Activated naive CD4-positive, alpha-beta T cell treated with anti-CD3 and anti-CD28 coated beads, Interleukin-2, amount 50 U/mL, for 16 hours (primary cell): ENCODE data around the gene POC1A.
"Not testable (repeated sequence)": the region's sequence is repeated elsewhere in the genome, so short reads cannot be mapped to it uniquely, and the experiment has no call there.

Experiments used
- DNase-seq: peaks from one replicate; pipeline ENCODE4 v3.0.0-alpha.2; 2020

The POC1A gene

GRCh38 chr3:52183786-52184445 lies 29.7 kb upstream of the POC1A start:
- no peak for DNase-seq

DNA sequence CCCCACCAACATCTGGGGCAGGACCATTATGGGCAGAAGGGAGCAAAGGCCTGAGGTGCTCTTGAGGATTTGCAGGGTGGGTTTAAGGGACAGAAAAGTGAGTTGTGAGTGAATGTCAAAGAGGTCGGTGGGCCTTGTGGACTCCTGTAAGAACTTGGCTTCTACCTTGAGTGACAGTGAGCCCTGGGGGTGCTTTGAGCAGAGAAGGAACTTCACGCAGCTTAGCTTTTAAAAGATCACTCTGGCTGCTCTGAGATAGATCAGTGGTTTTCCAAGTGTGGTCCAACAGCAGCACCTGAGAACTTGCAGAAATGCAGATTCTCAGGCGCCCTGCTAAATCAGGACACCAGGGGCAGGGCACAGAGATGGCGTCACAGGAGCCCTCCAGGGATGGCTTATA lies 28.5 kb upstream of the POC1A start:
- no peak for DNase-seq

- no peak for DNase-seq
Measured at GRCh38 chr3:52182196-52182595, 28.0 kb upstream of the POC1A start.

- DNase-seq, result no peak
Measured at GRCh38 chr3:52181543-52181942, 27.3 kb upstream of the POC1A start.

DNA sequence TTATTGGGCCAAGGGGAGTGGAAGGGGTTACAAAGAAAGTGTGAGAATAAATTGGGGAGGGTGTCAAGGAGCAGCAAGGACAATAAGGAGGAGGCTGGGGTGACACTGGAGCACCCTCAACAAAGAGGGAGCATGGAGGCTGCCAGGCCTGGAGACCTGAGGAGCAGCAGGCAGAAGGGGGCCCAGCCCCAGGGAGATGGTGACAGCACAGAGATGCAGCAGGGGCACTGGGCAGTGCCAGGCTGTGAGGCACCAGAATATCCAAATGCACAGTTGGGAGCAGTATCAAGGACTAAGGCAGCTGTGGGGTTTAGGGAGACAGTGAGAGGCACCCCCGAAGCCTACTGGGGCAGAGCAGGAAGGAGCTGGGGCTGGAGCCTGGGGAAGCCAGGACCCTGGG lies 24.3 kb upstream of the POC1A start:
- no peak for DNase-seq

DNA sequence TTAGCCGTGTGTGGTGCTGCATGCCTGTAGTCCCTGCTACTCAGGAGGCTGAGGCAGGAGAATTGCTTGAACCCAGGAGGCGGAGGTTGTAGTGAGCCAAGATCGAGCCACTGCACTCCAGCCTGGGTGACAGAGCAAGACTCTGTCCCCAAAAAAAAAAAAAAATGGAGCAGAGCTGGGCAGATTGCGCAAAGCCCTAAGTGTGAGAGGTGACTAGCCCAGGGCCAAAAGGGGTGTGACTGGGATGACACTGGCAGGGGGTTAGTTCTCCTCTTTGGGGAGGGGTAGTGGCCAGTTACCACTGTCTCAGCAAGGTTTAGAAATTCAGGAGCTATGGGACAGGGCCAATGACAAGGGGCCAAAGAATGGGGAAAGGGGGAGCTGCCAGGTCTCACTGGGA lies 23.9 kb upstream of the POC1A start:
- DNase-seq, result not testable (repeated sequence)

- no peak for DNase-seq
Measured at GRCh38 chr3:52177701-52178042, 23.4 kb upstream of the POC1A start.

DNA sequence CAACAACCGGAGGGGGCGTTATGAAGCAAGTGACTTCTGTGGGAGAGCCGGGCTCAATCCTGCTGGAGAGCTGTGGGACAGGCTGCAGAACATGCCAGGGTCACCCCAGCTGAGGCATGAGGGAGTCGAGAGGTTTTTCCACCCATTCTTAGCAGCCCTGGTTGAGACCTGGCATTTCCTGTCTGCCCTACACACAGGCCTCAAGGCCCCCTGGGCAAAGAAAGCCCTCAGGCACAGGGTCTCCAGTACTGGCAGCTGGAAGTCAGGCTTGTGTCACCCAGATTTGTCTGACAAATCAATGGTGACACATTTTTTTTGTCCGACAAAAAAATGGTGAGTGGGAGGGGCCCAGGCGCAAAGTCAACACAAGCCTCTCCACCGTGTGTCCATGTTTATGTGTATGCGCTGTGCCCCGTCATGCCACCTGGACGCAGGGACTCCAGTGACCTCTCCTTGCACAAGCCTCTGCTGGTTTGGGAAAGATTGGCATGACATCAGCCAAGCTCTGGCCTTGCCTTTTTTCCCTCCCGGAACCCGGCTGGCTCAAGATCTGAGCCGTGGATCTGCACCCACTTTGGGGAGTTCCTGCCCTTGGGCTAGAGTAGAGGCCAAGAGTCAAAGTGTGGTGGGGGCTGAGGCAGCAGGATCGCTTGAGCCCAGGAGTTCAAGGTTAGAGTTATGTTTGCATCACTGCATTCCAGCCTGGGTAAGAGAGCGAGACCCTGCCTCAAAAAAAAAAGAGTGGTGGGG lies 22.9 kb upstream of the POC1A start:
- no peak for DNase-seq

DNA sequence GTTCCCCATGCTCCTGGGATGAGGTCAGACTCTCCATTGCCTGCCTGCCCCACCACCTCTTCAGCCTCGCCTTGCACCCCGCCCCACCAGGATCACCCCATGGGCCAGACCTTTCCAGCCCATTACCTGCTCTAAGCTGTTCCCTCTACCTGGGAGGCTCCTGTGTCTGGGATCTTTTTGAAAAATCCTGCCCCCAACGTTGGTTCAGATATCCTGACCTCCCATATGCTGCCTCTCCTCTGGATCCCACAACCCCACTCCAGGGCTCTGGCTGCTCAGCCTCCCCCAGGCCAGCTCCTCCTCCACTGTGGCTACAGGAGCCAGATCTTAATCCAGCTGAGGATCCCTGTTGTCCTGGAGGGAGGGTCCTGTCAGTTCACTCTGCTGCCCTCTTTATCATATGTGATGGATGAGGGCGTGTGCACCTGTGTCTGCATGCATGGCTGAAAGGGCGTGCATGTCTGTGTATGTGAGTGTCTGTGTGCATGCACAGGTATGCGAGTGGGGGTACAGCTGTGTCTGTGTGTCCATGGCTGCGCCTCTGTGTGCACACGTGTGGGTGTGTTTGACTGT lies 22.0 kb upstream of the POC1A start:
- no peak for DNase-seq

DNA sequence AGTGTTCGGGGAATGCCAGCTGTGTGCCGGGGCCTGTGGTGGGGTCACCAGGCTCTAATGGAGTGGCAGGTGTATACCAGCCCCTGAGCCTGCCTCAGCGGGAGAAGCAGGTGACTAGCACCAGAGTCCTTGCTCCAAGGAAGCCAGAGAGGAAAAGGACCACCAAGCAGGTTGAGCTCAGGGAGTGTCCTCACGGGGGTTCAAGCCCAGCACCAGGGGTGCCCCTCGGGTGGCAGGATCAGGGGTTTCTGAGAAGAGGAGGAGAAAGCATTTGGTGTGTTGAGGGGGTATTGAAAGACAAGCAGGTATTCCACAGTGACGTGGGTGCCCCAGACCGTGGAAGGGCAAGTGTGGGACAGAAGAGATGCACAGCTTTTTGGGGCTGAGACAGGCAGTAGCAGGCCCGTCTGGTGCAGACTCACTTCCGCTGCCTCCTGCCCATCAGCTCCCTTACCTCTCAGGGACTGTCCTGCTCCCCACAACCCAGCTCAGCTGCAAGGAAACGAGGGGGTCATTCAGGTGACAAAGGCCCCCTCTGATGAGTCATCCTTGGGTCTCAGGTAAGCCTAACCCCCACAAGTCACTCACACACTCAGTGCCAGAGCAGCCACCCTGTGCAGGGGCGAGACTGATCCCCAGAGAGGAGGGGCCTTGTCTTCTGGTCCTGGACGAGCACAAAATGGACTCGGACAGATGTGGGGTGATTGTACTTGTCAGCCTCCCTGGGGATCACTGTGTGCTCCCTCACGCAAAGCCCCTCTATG lies 21.4 kb upstream of the POC1A start:
- no peak for DNase-seq

DNA sequence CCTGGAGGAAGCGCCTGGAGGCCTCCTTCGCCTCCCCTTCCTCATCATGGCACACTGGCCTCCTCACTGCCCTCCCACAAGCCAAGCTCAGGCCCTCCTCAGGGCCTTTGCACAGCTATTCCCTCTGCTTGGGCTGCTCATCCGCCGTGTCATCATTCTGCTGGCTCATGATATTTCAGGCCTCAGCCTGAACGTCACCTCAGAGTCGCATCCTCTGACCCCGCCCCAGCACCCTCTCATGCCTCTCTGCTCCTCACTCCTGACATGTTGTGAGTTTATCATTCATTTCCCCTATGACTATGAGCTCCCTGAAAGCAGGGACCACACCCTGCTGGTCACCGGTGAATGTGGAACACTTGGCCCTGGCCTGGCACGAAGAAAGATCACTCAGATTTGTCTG lies 20.7 kb upstream of the POC1A start:
- DNase-seq, result no peak

- DNase-seq, result no peak
Measured at GRCh38 chr3:52173101-52173500, 18.9 kb upstream of the POC1A start.

DNA sequence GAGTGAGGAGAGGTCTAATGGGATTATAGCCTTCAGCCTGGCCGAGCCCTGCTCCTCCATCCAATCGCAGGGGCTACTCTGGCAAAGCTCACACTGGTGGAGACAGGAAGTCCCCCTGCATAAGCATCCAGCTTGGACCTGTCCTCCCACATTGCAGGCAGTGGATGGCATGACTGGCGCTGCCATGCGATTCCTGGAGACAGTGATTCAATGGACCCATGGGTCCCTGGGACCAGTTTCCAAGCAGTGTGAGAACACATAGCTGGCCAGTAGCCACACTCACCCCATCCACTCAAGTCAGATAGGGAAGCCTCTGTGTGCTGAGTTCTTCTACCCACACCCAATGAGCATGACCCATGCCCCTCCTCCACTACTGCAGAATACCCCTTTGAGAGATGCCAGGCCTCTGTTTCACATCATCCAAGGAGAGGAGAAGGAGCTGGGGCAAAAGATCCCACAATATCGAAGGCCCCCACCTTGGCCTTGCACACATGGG lies 18.1 kb upstream of the POC1A start:
- no peak for DNase-seq

GRCh38 chr3:52171514-52172261 lies 17.5 kb upstream of the POC1A start:
- no peak for DNase-seq

- not testable (repeated sequence) for DNase-seq
Measured at GRCh38 chr3:52170217-52170616, 16.0 kb upstream of the POC1A start.

DNA sequence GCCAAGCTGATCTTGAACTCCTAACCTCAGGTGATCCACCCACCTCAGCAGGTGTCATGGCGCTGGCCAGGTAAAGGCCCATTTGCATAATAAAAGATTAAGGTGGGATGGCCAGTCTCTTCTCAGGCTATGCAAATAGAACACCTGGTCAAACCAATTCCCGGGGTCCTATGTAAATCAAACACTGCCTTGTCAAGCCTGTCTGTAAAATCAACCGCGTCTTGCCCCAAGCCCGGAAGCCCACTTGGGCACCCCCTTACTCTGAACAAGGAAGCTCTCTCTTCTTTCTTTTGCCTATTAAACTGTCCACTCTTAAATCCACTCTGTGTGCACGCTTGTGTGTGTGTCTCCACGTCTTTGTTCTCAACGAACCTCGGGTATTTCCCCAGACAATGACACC lies 13.0 kb upstream of the POC1A start:
- no peak for DNase-seq

DNA sequence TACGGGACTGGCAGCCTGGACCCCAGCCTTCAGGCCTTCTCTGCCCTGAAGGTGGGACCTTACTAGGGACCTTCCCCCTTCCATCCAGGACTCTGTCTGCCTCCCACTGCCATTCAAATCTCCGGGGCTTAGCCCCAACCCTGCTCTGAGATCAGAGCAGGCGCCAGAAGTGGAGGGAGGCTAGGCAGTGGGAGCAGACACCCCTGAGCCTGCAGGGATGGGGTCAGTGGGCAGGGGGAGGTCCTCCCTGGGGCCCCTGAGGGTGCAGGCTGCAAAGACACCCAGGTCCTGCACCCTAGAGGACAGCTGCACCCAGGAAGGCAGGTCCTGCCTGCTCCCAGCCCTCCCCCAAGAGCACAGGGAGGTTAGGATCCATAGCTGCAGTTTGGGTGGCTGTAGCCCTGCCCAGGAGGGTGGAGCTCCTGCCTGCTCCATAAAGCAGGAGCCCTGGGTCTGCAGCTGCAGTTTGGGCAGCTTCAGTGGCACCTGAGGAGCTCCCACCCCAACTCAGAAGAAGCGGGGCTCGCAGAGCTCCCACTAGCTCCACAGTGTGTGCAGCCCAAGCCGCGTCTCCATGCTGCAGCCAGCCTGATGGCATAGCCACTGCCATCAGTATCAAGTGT lies 8.1 kb upstream of the POC1A start:
- DNase-seq, result no peak

- no peak for DNase-seq
Measured at GRCh38 chr3:52159503-52159902, 5.3 kb upstream of the POC1A start.

DNA sequence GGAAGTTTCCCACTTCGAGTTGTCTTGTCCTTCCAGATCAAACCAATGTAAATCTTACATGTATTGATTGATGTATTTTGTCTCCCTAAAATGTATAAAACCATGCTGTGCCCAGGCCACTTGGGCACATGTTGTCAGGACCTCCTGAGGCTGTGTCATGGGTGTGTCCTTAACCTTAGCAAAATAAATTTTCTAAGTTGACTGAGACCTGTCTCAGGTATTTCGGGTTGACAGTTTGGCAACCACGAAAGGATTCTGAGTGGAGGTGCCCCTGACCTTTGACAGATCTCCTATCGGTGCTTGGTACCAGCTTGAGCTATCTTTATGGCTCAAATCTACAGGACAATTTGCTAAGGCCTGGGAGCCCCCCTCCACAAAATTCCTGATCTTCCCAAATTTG lies 1.7 kb upstream of the POC1A start:
- DNase-seq, result no peak

GRCh38 chr3:52153389-52154096 lies 680 bp downstream of the POC1A start:
- DNase-seq, result no peak

DNA sequence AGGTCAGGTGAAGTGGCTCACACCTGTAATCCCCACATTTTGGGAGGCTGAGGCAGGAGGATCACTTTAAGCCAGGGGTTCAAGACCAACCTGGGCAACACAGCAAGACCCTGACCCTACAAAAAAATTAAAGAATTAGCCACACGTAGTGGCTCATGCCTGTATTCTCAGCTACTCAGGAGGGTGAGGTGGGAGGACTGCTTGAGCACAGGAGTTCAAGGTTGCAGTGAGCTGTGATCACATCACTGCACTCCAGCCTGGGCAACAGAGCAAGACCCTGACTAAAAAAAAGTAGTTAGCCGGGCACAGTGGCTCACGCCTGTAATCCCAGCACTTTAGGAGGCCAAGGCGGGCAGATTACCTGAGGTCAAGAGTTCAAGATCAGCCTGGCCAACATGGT lies 2.2 kb downstream of the POC1A start:
- DNase-seq, result not testable (repeated sequence)

- DNase-seq, result no peak
Measured at GRCh38 chr3:52150860-52151259, 3.4 kb downstream of the POC1A start.
